ENCODE measurements around the gene SUPT3H.

Gene SUPT3H

DNA sequence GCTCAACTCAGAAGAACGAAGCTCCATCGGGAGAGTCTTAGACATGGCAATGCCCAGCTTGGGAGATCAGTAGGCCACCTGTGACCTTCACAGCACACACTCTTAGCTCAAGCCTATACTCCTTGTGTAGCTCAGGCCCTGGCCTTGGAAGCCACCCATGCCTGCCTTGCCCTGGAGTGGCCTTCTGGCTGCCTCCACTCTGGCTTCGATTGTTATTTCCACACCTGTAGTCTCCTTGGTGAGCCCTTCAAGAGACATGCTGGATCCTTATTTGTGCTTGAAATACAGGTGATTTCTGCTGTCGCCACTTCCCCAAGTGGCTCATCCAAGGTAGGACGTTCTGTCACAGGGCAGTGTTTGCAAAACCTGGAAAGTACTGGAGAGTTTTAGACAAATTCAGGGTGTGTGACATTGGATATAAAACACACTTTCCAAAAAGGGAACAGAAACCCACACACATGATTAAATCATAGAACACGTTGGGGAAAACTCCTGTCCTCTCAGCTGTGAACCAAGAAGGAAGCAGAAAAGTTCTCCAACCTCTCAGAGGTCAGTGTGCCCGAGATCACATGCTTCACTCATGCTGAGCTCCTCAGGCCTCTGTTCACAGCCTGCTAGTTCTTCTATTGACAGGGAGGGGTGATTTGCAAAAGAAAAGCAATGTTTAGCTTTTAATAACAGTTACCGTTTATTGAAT is 598.5 kb downstream of the SUPT3H start:
- no peak for DNase-seq
